NCI-H2107 (cell line): ENCODE data around the gene MROH8.
"Not testable (repeated sequence)": the region's sequence is repeated elsewhere in the genome, so short reads cannot be mapped to it uniquely, and the experiment has no call there.

Experiments used
- DNase-seq: peaks from one replicate; lab custom pipeline; 2025; lab: John Stamatoyannopoulos, UW

The MROH8 gene

GRCh38 chr20:37090407-37090806 is 88.9 kb downstream of the MROH8 start:
- no peak for DNase-seq

- no peak for DNase-seq
Observed at GRCh38 chr20:37081717-37082289, 97.5 kb downstream of the MROH8 start.

- no peak for DNase-seq
Observed at GRCh38 chr20:37077009-37077408, 102.3 kb downstream of the MROH8 start.

GRCh38 chr20:37075932-37076685 is 103.2 kb downstream of the MROH8 start:
- DNase-seq: no peak

- DNase-seq: no peak
Observed at GRCh38 chr20:37072293-37073196, 106.8 kb downstream of the MROH8 start.

GRCh38 chr20:37071481-37071911 is 107.9 kb downstream of the MROH8 start:
- DNase-seq: no peak

GRCh38 chr20:37069563-37069962 is 109.8 kb downstream of the MROH8 start:
- DNase-seq: not testable (repeated sequence)

- DNase-seq: no peak
Observed at GRCh38 chr20:37066168-37066567, 113.2 kb downstream of the MROH8 start.

- DNase-seq: no peak
Observed at GRCh38 chr20:37055276-37055675, 124.1 kb downstream of the MROH8 start.

GRCh38 chr20:37053230-37053950 is 126.0 kb downstream of the MROH8 start:
- DNase-seq: no peak
